GM12878 (cell line): Measurements from ENCODE around the gene GALNT16. TPM values are rescaled to one million over a fixed set of nuclear protein-coding genes. Genes with fewer than 3 reads are reported as not detected.

Experiments
- ATAC-seq: fragments of 200-7000 bp; cut with Tn5 transposase; 3 replicates; pipeline ENCODE4 v1.9.1; 2020; ENCODE audit warnings: mild to moderate bottlenecking, moderate library complexity
- BruUV-seq: library from RNA; stranded (reverse); fragments of 400-500 nt; replicated peaks from 2 replicates; lab custom pipeline; 2021; lab: Mats Ljungman, UMichigan
- CTCF ChIA-PET: fragments of 300-600 bp; sonication (Branson Sonifier 250); formaldehyde crosslinking; extraction: SDS; loops from one replicate; lab custom pipeline; 2021; ENCODE audit warnings: inconsistent platforms; lab: Yijun Ruan, JAX
- POLR2A ChIA-PET: fragments of 350-600 bp; formaldehyde crosslinking; extraction: SDS; loops from one replicate; lab custom pipeline; 2021; ENCODE audit warnings: inconsistent platforms; lab: Charles Lee
- RAD21 ChIA-PET: fragments of 300-600 bp; sonication (Branson Sonifier 250); formaldehyde crosslinking; loops from one replicate; lab custom pipeline; 2023; ENCODE audit warnings: antibody characterized with exemption; ENCODE audit not compliant: unreplicated experiment; lab: Charles Lee
- SMC1A ChIA-PET: fragments of 300-600 bp; sonication (Branson Sonifier 250); formaldehyde crosslinking; loops from one replicate; lab custom pipeline; 2023; ENCODE audit not compliant: unreplicated experiment, uncharacterized antibody; lab: Charles Lee
- DNase-seq: peaks from one replicate; pipeline ENCODE4 v3.0.0-alpha.2; 2011; ENCODE audit warnings: low read depth, low spot score
- FAIRE-seq: peaks from 3 replicates; lab custom pipeline; 2011; peaks lifted over from hg19 to GRCh38; lab: Jason Lieb, UNC
- H2AFZ ChIP-seq: 2 replicates; pipeline ENCODE4 v1.6.0; 2011; ENCODE audit warnings: low read depth, low read length, control low read depth; ENCODE audit not compliant: control insufficient read depth
- H3K27ac ChIP-seq: 2 replicates; pipeline ENCODE4 v1.5.1; 2011; ENCODE audit warnings: control low read depth; ENCODE audit not compliant: control insufficient read depth, insufficient read depth
- H3K27me3 ChIP-seq, 2 experiments: replicated peaks in 1 of 2; 2 replicates each; pipeline versions ENCODE4 v1.6.0 to v1.6.1; 2011; ENCODE audit warnings: low read length in 1 of 2; ENCODE audit not compliant: control insufficient read depth in 2 of 2, insufficient read depth in 2 of 2
- H3K36me3 ChIP-seq, 2 experiments: 2 replicates each; pipeline ENCODE4 v1.5.1; 2011; ENCODE audit warnings: low read length in 1 of 2; ENCODE audit not compliant: control insufficient read depth in 2 of 2, insufficient read depth in 2 of 2
- H3K4me1 ChIP-seq: 2 replicates; pipeline ENCODE4 v1.6.1; 2011; ENCODE audit warnings: mild to moderate bottlenecking, low read length, moderate library complexity, mixed read lengths; ENCODE audit not compliant: control insufficient read depth, insufficient read depth
- H3K4me2 ChIP-seq: 2 replicates; pipeline ENCODE4 v1.6.0; 2011; ENCODE audit warnings: control low read depth; ENCODE audit not compliant: control insufficient read depth, insufficient read depth
- H3K4me3 ChIP-seq: fragments of 200-600 bp; sonication (generic); 2 replicates; pipeline ENCODE4 v1.5.1; 2016
- H3K79me2 ChIP-seq: 2 replicates; pipeline ENCODE4 v1.6.0; 2011; ENCODE audit warnings: low read length; ENCODE audit not compliant: control insufficient read depth, insufficient read depth
- H3K9ac ChIP-seq: 2 replicates; pipeline ENCODE4 v1.8.0; 2011; ENCODE audit warnings: low read length, control low read depth, mixed read lengths; ENCODE audit not compliant: control insufficient read depth, insufficient read depth
- H3K9me3 ChIP-seq: replicated peaks from 3 replicates; pipeline ENCODE4 v1.5.1; 2011; ENCODE audit warnings: mild to moderate bottlenecking, low read length; ENCODE audit not compliant: control insufficient read depth, insufficient read depth
- H4K20me1 ChIP-seq: 2 replicates; pipeline ENCODE4 v1.6.0; 2011; ENCODE audit not compliant: control insufficient read depth, insufficient read depth
- ASH2L ChIP-seq: fragments of 300-600, 200-600 bp; sonication (generic); IDR thresholded peaks from 2 replicates; pipeline ENCODE4 v1.6.1; 2017; ENCODE audit warnings: low read depth, mild to moderate bottlenecking, borderline replicate concordance
- ATF7 ChIP-seq: fragments of 450-650 bp; IDR thresholded peaks from 2 replicates; pipeline ENCODE4 v1.6.1; 2016; ENCODE audit warnings: low read depth, mild to moderate bottlenecking
- E4F1 ChIP-seq: fragments of 450-650 bp; IDR thresholded peaks from 2 replicates; pipeline ENCODE4 v1.6.1; 2018; ENCODE audit warnings: borderline replicate concordance, mild to moderate bottlenecking; ENCODE audit not compliant: partially characterized antibody
- IRF3 ChIP-seq: fragments of 450-650 bp; IDR thresholded peaks from 2 replicates; pipeline ENCODE4 v1.6.1; 2014; ENCODE audit warnings: mild to moderate bottlenecking
- KLF5 ChIP-seq: fragments of 450-650 bp; IDR thresholded peaks from 2 replicates; pipeline ENCODE4 v1.6.1; 2014; ENCODE audit warnings: mild to moderate bottlenecking; ENCODE audit not compliant: partially characterized antibody
- MYB ChIP-seq: fragments of 150-350 bp; IDR thresholded peaks from 2 replicates; pipeline ENCODE4 v1.6.1; 2014; ENCODE audit warnings: mild to moderate bottlenecking, low read depth, low read length, borderline replicate concordance
- MYC ChIP-seq: IDR thresholded peaks from 2 replicates; pipeline ENCODE4 v1.6.1; 2011; ENCODE audit warnings: mild to moderate bottlenecking, low read length, moderate library complexity, inconsistent platforms; ENCODE audit not compliant: insufficient read depth, insufficient replicate concordance, insufficient read length, severe bottlenecking
- NR2C1 ChIP-seq: fragments of 450-650 bp; IDR thresholded peaks from 2 replicates; pipeline ENCODE4 v1.6.1; 2017; ENCODE audit warnings: antibody characterized with exemption, mild to moderate bottlenecking, moderate library complexity
- SREBF1 ChIP-seq: IDR thresholded peaks from 2 replicates; pipeline ENCODE4 v1.6.1; 2012; ENCODE audit warnings: mild to moderate bottlenecking, low read length
- STAT3 ChIP-seq: IDR thresholded peaks from 2 replicates; pipeline ENCODE4 v1.6.1; 2011; ENCODE audit warnings: low read depth, low read length, improper control_type of control experiment
- WGBS: methylation state at CpG from one replicate; pipeline ENCODE4 v1.1.6; 2016; ENCODE audit warnings: low lambda C conversion rate; ENCODE audit not compliant: insufficient replicate concordance, insufficient coverage; ENCODE audit errors: missing lambda C conversion rate; 5-methylcytosine and 5-hydroxymethylcytosine counted together
- in situ Hi-C: fragments of 300-500 bp; cut with MboI; formaldehyde crosslinking; loops from 9 replicates; pipeline ENCODE4 v1.14.3; 2018; ENCODE audit warnings: mixed read lengths
- intact Hi-C: fragments of 100-400 bp; cut with micrococcal nuclease; formaldehyde crosslinking; loops from one replicate; pipeline ENCODE4 v1.14.2; 2022; ENCODE audit not compliant: unreplicated experiment
- polyA plus RNA-seq, 11 experiments: library from polyadenylated mRNA; depleted of rRNA in 4 of 11; unstranded in 6 of 11; stranded (reverse) in 5 of 11; fragments of >200 nt; fragmentation: Nextera tagmentation in 4 of 11; fragmentation: Illumina TruSeq in 1 of 11; extraction: Ambion mirVana in 4 of 11; extraction: Trizol in 1 of 11; gene quantifications; 1 replicate in 1 of 11; 2 replicates in 10 of 11; pipeline versions ENCODE4 v1.2.1 to v1.2.3, GENCODE V29; 2011 to 2016; ENCODE audit warnings: inconsistent platforms in 2 of 11, missing spikeins in 2 of 11, low read depth in 1 of 11
- total RNA-seq, 4 experiments: library from RNA; depleted of rRNA in 3 of 4; stranded (reverse); fragments of >200 nt in 3 of 4; fragmentation: Illumina TruSeq in 1 of 4; extraction: Trizol in 1 of 4; gene quantifications; 2 replicates each; pipeline versions ENCODE4 v1.2.1 to v1.2.3, GENCODE V29; 2013 to 2021

GALNT16 gene
- total and polyA plus RNA-seq, 10 of the 15 experiments (the other 5 are each of a cell fraction or from before 2014, with no cell fraction given), result under 0.01 to 0.08 (median 0.03) TPM; not detected in 3

DNA sequence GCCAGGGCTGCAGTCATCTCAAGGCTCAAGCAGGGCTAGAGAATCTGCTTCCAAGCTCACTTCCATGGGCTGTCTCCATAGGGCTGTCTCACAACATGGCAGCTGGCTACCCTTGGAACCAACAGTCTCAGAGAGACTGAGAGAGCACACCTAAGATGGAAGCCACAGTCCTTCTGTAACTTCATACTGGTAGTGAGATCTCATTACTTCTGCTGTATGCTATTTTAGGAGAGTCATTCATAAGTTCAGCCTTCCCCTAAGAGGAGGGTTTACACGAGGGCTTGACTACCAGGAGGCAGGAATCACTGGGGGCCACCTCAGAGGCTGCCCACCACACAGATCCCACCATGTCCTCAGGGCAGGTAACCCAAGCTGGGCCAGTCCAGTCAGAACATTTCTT, 108.4 kb downstream of the GALNT16 start:
- no peak for DNase-seq
- in situ Hi-C loops, result no loop called here
- ChIA-PET SMC1A (interaction anchor here (1.1 to 2.1 kb wide), 3 partner anchors 9 to 91 kb away, joined by 3 to 9 read pairs (median 5); no protein-coding TSS in a partner anchor), RAD21 (no interaction called here), POLR2A (interaction anchor here (0.6 to 1.6 kb wide), 2 partner anchors 8 to 45 kb away, joined by 3 to 8 read pairs; no protein-coding TSS in a partner anchor), CTCF (interaction anchor here (0.6 to 2.3 kb wide), 5 partner anchors 10 to 40 kb away, joined by 3 to 6 read pairs (median 4); no protein-coding TSS in a partner anchor)
- intact Hi-C loops, result no loop called here
- no peaks in the 10 kb centered on the region for H4K20me1 ChIP-seq
- no peak overlapping the region for H3K4me3 ChIP-seq
- H3K27me3 ChIP-seq, result no peaks in the 10 kb centered on the region
- no peak overlapping the region for H2AFZ ChIP-seq
- no peak overlapping the region for H3K9ac ChIP-seq
- H3K9me3 ChIP-seq, result no peaks in the 10 kb centered on the region
- no peak for FAIRE-seq
- 50% methylated on average over 1 of the region's 1 CpG for WGBS
- no peak for ATAC-seq
- H3K4me2 ChIP-seq, result no peak overlapping the region
- no TSS peak for BruUV-seq
- peaks cover 0 to 3% of the 10 kb centered on the region in 2 experiments; a peak in 2 of 4 replicates for H3K36me3 ChIP-seq
- no peak overlapping the region for H3K27ac ChIP-seq
- H3K79me2 ChIP-seq, result no peaks in the 10 kb centered on the region
- no peak for TF ChIP-seq MYB
- no peak for TF ChIP-seq KLF5
- TF ChIP-seq STAT3, result no peak
- TF ChIP-seq SREBF1, result no peak
- TF ChIP-seq ATF7, result no peak
- TF ChIP-seq ASH2L, result no peak
- no peak for TF ChIP-seq MYC
- no peak for TF ChIP-seq NR2C1
- TF ChIP-seq IRF3, result no peak
- no peak for TF ChIP-seq E4F1
- TF ChIP-seq, all 136 proteins: peak for 0
- H3K4me1 ChIP-seq, result no peaks in the 10 kb centered on the region; the same call in 1 of the 2 replicates
